Activated T-helper 1 cell treated with anti-CD3 and anti-CD28 coated beads, Interleukin-2, amount 50 U/mL, for 16 hours (primary cell): ENCODE data around the gene SCARF2.
"Not testable (repeated sequence)": the region's sequence is repeated elsewhere in the genome, so short reads cannot be mapped to it uniquely, and the experiment has no call there.

Experiments
- DNase-seq, 2 donors: peaks; one replicate each; pipeline ENCODE4 v3.0.0-alpha.2; 2020; ENCODE audit warnings: low read depth in 1 of 2, low spot score in 1 of 2

The SCARF2 gene

GRCh38 chr22:20395181-20395906 is 42.3 kb downstream of the SCARF2 start:
- no peak for DNase-seq

GRCh38 chr22:20393705-20394476 is 43.7 kb downstream of the SCARF2 start, which contains the start of gene ZNF74:
ZNF74 (plus strand) TSS chr22:20394151; CDS start chr22:20394629, 478 bp downstream.
- peak; percentile 68 to 71 for DNase-seq

- DNase-seq, result no peak
Observed at GRCh38 chr22:20392983-20393704, 44.5 kb downstream of the SCARF2 start.

- DNase-seq, result not testable (repeated sequence)
Observed at GRCh38 chr22:20392365-20392881, 45.2 kb downstream of the SCARF2 start.

- no peak for DNase-seq
Observed at GRCh38 chr22:20391222-20391621, 46.4 kb downstream of the SCARF2 start.

GRCh38 chr22:20390394-20390907 is 47.2 kb downstream of the SCARF2 start:
- no peak for DNase-seq

GRCh38 chr22:20389288-20389687 is 48.3 kb downstream of the SCARF2 start:
- DNase-seq, result no peak

- DNase-seq, result no peak
Observed at GRCh38 chr22:20388200-20388599, 49.4 kb downstream of the SCARF2 start.

GRCh38 chr22:20386972-20387371 is 50.7 kb downstream of the SCARF2 start:
- DNase-seq, result no peak

- DNase-seq, result no peak
Observed at GRCh38 chr22:20386336-20386735, 51.3 kb downstream of the SCARF2 start.

- DNase-seq, result no peak
Observed at GRCh38 chr22:20384865-20385264, 52.8 kb downstream of the SCARF2 start.

- DNase-seq, result no peak
Observed at GRCh38 chr22:20384171-20384570, 53.5 kb downstream of the SCARF2 start.

- no peak for DNase-seq
Observed at GRCh38 chr22:20383538-20383937, 54.1 kb downstream of the SCARF2 start.

- no peak for DNase-seq
Observed at GRCh38 chr22:20380486-20380885, 57.1 kb downstream of the SCARF2 start.

- DNase-seq, result not testable (repeated sequence)
Observed at GRCh38 chr22:20378684-20379083, 58.9 kb downstream of the SCARF2 start.

GRCh38 chr22:20378110-20378509 is 59.5 kb downstream of the SCARF2 start:
- no peak for DNase-seq

- DNase-seq, result not testable (repeated sequence)
Observed at GRCh38 chr22:20376983-20377382, 60.6 kb downstream of the SCARF2 start.

- DNase-seq, result not testable (repeated sequence)
Observed at GRCh38 chr22:20376281-20376680, 61.3 kb downstream of the SCARF2 start.
